ENCODE data around the gene AVL9. TPM values are rescaled to one million over a fixed set of nuclear protein-coding genes. Genes with fewer than 3 reads are reported as not detected.

Gene AVL9
- total and polyA plus RNA-seq, 2 of the 4 experiments (the other 2 are of a cell fraction), result 13.1 to 21.7 TPM

DNA sequence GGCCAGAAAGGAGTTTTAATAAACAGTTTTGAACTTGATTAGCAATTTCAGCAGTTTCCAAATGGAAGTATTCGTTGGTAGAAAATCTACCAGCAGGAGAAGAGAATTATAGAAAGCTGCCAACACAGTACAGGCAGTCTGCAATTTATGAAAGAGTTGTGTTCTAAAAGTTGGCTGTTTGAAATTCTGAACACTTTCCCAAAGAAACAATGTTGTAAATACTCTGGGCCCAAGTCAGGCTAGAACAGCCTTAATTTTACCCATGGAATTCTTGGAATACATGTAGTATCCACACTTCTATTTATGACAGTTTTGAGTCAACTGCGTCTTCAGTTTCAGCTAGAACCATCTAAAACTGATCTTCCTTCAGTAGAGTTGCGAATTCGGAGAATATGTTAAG, 42.5 kb downstream of the AVL9 start:
- no CpG with 5 or more reads among the region's 4 CpGs for whole genome bisulfite sequencing, 2 experiments (ENCODE audit: extremely low coverage in 2 of 2, insufficient read length in 1 of 2)
- no peak for ATAC-seq (ENCODE audit: low read depth)
- POLR2A ChIA-PET (ENCODE audit: unreplicated experiment), result no interaction called here

More for the DNA sequence above, 42.5 kb downstream of the AVL9 start:
- Histone ChIP-seq H3K27ac (ENCODE audit: insufficient read depth, low read length) (no peak overlapping the region), H2BK5ac (ENCODE audit: low read depth, low read length, poor library complexity, severe bottlenecking) (no peak overlapping the region), H3K79me1 (ENCODE audit: low read depth in 1 of 2, low read length in 2 of 2) (peaks cover 31 to 62% of the 10 kb centered on the region in 2 experiments), H3K23ac (ENCODE audit: low read depth, low read length) (no peak overlapping the region), H4K5ac (ENCODE audit: low read depth, low read length) (no peak overlapping the region), H3K4me3 (ENCODE audit: insufficient read depth, low read depth, low read length) (no peak overlapping the region), H3K36me3 (ENCODE audit: control insufficient read depth, insufficient read depth, low read length) (no peaks in the 10 kb centered on the region), H2AK9ac (replicated peaks; ENCODE audit: low read depth, low read length, poor library complexity) (no peak overlapping the region), H3K56ac (ENCODE audit: extremely low read depth, insufficient read depth, low read length) (no peak overlapping the region), H2AFZ (replicated peaks; ENCODE audit: low read length, poor library complexity) (no peak overlapping the region), H3K9me3 (ENCODE audit: control insufficient read depth, insufficient read depth, low read length) (no peaks in the 10 kb centered on the region), H3K9ac (ENCODE audit: low read depth, low read length) (no peak overlapping the region), H4K91ac (ENCODE audit: insufficient read depth, low read depth, low read length) (no peak overlapping the region), H2BK20ac (ENCODE audit: low read depth, low read length) (no peak overlapping the region), H3K4me1 (ENCODE audit: control insufficient read depth, insufficient read depth, low read length) (peaks cover 5% of the 10 kb centered on the region), H3K4me2 (ENCODE audit: low read depth, low read length) (no peak overlapping the region), H2BK15ac (ENCODE audit: low read depth, low read length) (no peak overlapping the region), H3K27me3 (ENCODE audit: control insufficient read depth, insufficient read depth, low read length) (no peaks in the 10 kb centered on the region), H2BK120ac (ENCODE audit: low read depth, low read length) (no peak overlapping the region), H3K18ac (ENCODE audit: low read depth, low read length) (no peak overlapping the region), H3K4ac (ENCODE audit: low read depth, low read length) (no peak overlapping the region), H4K8ac (ENCODE audit: low read depth in 2 of 2, low read length in 2 of 2) (no peak overlapping the region), H4K20me1 (ENCODE audit: insufficient read depth, low read length) (peaks cover 27% of the 10 kb centered on the region; the same call in 1 of the 2 replicates), H2AK5ac (ENCODE audit: low read depth, low read length) (no peak overlapping the region), H3K9me1 (ENCODE audit: insufficient read depth, low read length) (peaks cover 11% of the 10 kb centered on the region), H3K14ac (replicated peaks; ENCODE audit: low read depth, low read length) (no peak overlapping the region)
- no peak for DNase-seq
- intact Hi-C loops (cut with micrococcal nuclease), result no loop called here
- no TSS peak for BruUV-seq (replicated peaks)
- no peak for TF ChIP-seq BHLHE40 (IDR thresholded peaks at IDR 0.05; ENCODE audit: low read depth, low read length)
- no peak for TF ChIP-seq CHD1 (IDR thresholded peaks at IDR 0.05; ENCODE audit: low read depth, low read length)
- TF ChIP-seq CEBPB (IDR thresholded peaks at IDR 0.05; ENCODE audit: low read depth, low read length), result no peak
- no peak for TF ChIP-seq MAZ (IDR thresholded peaks at IDR 0.05; ENCODE audit: borderline replicate concordance, low read depth, low read length)
- TF ChIP-seq MAFK (IDR thresholded peaks at IDR 0.05; ENCODE audit: low read depth, low read length), result no peak
- TF ChIP-seq NFE2L2 (IDR thresholded peaks at IDR 0.05; ENCODE audit: low read depth, low read length), result no peak
- TF ChIP-seq POLR2A (IDR thresholded peaks at IDR 0.05; ENCODE audit: low read depth, low read length), result no peak
- TF ChIP-seq, protein P1, sequence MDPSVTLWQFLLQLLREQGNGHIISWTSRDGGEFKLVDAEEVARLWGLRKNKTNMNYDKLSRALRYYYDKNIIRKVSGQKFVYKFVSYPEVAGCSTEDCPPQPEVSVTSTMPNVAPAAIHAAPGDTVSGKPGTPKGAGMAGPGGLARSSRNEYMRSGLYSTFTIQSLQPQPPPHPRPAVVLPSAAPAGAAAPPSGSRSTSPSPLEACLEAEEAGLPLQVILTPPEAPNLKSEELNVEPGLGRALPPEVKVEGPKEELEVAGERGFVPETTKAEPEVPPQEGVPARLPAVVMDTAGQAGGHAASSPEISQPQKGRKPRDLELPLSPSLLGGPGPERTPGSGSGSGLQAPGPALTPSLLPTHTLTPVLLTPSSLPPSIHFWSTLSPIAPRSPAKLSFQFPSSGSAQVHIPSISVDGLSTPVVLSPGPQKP (IDR thresholded peaks at IDR 0.05; ENCODE audit: borderline replicate concordance, low read depth, low read length), result no peak
- TF ChIP-seq RFX5 (IDR thresholded peaks at IDR 0.05; ENCODE audit: low read depth, low read length), result no peak
- TF ChIP-seq SMC3 (IDR thresholded peaks at IDR 0.05; ENCODE audit: low read depth, low read length), result no peak
- TF ChIP-seq, protein P2, sequence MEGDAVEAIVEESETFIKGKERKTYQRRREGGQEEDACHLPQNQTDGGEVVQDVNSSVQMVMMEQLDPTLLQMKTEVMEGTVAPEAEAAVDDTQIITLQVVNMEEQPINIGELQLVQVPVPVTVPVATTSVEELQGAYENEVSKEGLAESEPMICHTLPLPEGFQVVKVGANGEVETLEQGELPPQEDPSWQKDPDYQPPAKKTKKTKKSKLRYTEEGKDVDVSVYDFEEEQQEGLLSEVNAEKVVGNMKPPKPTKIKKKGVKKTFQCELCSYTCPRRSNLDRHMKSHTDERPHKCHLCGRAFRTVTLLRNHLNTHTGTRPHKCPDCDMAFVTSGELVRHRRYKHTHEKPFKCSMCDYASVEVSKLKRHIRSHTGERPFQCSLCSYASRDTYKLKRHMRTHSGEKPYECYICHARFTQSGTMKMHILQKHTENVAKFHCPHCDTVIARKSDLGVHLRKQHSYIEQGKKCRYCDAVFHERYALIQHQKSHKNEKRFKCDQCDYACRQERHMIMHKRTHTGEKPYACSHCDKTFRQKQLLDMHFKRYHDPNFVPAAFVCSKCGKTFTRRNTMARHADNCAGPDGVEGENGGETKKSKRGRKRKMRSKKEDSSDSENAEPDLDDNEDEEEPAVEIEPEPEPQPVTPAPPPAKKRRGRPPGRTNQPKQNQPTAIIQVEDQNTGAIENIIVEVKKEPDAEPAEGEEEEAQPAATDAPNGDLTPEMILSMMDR (conservative IDR thresholded peaks at IDR 0.05; ENCODE audit: low read depth, low read length), result no peak
- TF ChIP-seq FOS (IDR thresholded peaks at IDR 0.05; ENCODE audit: low read depth, low read length), result no peak
- CTCF ChIA-PET, result no interaction called here
- dilution Hi-C loops (cut with HindIII; ENCODE audit: low sequenced_read_pairs, unreplicated experiment), result no loop called here
- in situ Hi-C loops (cut with MboI; ENCODE audit: low sequenced_read_pairs), result no loop called here

Measured in IMR-90 (cell line).